Uterus (tissue), 2 donors: ENCODE data around the gene ZRANB3.

Source experiments
- POLR2A ChIP-seq, 2 donors: fragments of 450-650 bp; IDR thresholded peaks; one replicate each; pipeline ENCODE4 v1.6.1; 2016; ENCODE audit warnings: antibody characterized with exemption in 2 of 2, mild to moderate bottlenecking in 1 of 2, moderate library complexity in 1 of 2
- TF ChIP-seq, protein P1 (sequence below), 4 experiments: fragments of 200-600 bp in 2 of 4; fragments of 450-650 bp in 2 of 4; sonication (generic) in 2 of 4; IDR thresholded peaks; one replicate each; pipeline ENCODE4 v1.5.1; 2016 to 2019; ENCODE audit warnings: antibody characterized with exemption in 4 of 4, mild to moderate bottlenecking in 2 of 4, moderate library complexity in 1 of 4

DNA sequence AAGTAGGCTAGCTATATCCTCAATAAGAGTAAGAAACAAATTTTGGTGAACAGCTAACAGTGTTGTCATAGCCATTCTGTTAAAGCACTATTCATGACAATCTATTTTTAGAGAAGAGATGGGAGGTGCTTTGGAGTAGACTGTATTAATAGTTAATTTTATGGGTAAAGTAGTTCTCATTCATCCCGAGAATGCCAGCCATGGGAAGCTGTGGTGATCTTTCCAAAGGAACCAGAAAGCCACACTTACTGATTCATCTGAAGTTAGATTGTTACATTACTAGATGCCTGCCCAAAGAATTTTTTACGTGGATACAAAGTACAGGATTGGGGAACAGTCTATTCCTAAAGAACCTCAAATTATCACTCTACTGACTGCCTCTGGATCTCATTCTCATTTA is 74.6 kb downstream of the ZRANB3 start:
- no peak for TF ChIP-seq POLR2A (IDR thresholded peaks at IDR 0.05)
- TF ChIP-seq, protein P1, sequence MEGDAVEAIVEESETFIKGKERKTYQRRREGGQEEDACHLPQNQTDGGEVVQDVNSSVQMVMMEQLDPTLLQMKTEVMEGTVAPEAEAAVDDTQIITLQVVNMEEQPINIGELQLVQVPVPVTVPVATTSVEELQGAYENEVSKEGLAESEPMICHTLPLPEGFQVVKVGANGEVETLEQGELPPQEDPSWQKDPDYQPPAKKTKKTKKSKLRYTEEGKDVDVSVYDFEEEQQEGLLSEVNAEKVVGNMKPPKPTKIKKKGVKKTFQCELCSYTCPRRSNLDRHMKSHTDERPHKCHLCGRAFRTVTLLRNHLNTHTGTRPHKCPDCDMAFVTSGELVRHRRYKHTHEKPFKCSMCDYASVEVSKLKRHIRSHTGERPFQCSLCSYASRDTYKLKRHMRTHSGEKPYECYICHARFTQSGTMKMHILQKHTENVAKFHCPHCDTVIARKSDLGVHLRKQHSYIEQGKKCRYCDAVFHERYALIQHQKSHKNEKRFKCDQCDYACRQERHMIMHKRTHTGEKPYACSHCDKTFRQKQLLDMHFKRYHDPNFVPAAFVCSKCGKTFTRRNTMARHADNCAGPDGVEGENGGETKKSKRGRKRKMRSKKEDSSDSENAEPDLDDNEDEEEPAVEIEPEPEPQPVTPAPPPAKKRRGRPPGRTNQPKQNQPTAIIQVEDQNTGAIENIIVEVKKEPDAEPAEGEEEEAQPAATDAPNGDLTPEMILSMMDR (IDR thresholded peaks at IDR 0.05), result no peak
